Neural cell (in vitro differentiated cells): ENCODE data around the gene PRAC2.

Source experiments
- CTCF ChIP-seq: fragments of 450-650 bp; IDR thresholded peaks from 2 replicates; pipeline ENCODE4 v1.5.1; 2014; ENCODE audit warnings: antibody characterized with exemption, mild to moderate bottlenecking, moderate library complexity; ENCODE audit not compliant: poor library complexity, severe bottlenecking
- REST ChIP-seq: IDR thresholded peaks from 2 replicates; pipeline ENCODE4 v1.6.1; 2012; ENCODE audit warnings: borderline replicate concordance
- SMC3 ChIP-seq: fragments of 450-650 bp; conservative IDR thresholded peaks from 2 replicates; pipeline ENCODE4 v1.6.1; 2014; ENCODE audit warnings: antibody characterized with exemption, mild to moderate bottlenecking, moderate library complexity; ENCODE audit not compliant: poor library complexity

- TF ChIP-seq SMC3 (no peak), REST (no peak), CTCF (no peak)
Observed at GRCh38 chr17:48715496-48716399, 7.2 kb upstream of the PRAC2 start.
